CD4-positive, alpha-beta T cell treated with Interleukin-12 subunit alpha and Interleukin-12 subunit beta, for 1 hour (primary cell): ENCODE data around the gene TSEN2.
"Not testable (repeated sequence)": the region's sequence is repeated elsewhere in the genome, so short reads cannot be mapped to it uniquely, and the experiment has no call there.

Experiments used
- DNase-seq: peaks from one replicate; pipeline ENCODE4 v3.0.0-alpha.2; 2020

Gene TSEN2

DNA sequence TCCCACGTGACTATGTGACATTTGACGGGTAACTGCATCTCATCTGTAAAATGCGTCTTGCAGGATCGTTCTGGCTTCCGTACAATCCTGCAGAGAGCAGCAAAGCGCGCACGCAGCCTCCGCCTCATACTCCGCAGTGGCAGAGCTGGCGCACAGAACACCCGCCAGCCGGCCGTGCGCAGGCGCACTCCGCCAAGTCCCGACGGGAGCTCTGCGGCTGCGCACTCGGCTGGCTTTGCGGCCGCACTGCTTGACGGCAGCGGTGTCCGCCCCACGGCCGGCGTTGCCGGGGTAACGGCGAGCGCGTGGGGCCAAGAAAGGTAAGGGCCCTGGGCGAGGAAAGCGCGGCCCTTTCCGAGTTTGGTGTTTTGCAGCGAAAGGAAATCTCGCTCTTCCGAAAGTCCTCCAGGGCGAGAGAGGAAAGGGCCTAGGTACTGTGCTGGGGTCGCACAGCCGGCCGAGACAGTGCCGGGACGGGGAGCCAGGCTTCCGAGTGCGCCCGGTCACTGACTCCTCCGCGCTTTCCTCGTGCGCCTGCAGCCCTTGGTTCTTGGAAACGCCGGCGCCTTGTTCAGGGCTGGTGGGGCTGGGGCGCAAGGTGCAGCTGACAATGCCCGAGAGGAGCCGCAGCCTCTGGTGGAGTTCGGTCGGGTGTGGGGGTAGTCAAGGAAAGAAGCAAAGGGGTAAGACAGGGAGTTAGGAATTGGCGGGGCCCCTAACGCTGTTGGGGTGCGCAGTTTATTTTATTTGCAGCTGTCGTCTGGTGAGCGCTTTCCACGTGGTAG, at the start of gene TSEN2:
TSEN2 (plus strand) TSS at position 283 of the 785 bp plus-strand sequence. CDS start 5,321 bp downstream, outside the sequence.
- DNase-seq: peak; percentile 97

DNA sequence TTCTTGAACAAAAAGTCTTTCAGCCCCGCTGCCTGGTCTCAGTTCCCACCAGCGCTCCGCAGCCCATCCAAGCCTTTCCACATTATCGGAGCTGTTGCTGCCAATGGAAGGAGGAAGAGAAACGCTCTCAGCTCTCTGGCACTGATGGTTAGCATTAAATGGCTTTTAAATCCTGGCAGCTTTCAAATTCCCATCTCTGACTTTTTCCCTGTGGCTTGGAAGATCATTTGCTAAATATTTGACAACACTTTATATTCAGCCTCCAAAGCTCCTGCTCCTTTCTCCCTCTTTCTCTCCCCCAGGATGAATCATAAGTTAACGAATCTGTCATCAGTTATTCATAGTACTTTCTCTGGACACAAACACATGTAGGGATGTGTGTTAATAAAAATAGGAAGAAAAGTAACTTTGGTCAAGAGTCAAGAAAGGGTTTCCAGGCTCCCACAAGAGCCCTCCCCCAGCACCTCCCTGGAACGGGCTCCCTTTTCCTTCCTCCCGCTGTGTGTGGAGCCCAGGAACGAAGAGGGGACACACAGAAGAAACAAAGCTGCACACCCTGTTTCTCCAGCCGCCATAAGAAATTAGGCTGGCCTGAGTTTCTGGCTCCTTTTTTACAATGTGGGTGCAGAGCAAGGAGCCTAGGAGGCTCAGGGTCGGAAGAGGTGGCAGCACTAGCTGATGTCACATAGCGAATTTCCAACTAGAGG, 47.6 kb upstream of the TSEN2 start:
- no peak for DNase-seq

DNA sequence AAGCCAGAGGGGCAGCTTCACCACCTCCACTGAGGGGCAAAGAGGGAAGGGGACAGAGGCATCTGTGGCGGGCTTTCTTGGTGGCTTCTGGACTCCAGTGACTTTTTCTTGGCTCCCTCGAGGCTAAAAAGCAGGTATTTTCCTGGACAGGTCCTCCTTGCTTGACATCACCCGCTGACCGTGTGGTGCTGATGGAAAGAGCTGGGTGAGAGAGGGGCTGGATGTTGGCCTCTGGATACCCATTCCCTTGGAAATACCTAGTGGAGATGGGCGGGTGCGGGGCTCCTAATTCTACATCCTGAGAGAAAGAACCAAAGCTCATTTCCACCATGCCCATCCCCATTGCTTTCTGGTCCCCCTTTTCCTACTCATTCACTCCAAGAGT, 47.1 kb upstream of the TSEN2 start:
- DNase-seq: no peak

DNA sequence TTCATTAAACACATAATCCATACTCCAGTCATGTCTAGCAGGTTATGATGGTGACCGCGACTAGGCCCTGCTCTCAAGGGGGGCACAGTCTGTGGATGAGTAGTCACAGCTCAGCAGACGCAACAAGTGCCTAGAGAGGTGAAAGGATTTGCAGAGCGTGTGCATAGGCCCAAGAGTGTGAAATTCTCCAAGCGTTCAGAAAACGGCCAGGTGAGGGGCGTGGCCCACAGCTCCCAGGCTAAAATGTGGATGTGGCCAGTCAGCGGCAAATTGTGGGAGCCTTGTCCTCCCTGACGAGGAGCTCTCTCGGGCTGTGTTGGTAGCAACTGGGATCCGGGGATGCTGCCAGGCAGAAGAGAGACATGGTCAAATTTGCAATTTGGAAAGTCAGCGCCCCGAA, 46.4 kb upstream of the TSEN2 start:
- no peak for DNase-seq

DNA sequence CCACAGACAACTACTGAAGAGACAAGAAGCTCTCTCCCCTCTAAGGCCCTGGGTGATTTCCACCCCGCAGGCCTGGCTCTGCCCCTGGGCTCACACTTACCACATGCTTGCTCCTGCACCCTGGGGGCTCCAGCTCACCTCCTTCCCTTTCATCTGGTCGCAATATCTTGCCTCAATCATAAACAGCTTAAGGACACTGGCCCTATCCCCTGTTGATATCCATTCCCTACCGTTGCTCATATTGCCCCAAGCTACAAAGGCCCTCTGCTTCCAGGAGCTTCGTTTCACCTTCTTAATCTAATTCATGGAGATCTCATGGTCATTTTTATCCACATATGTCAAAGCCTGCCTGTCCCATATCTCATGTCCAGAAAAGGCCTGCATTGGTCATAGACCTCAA, 46.0 kb upstream of the TSEN2 start:
- DNase-seq: no peak

DNA sequence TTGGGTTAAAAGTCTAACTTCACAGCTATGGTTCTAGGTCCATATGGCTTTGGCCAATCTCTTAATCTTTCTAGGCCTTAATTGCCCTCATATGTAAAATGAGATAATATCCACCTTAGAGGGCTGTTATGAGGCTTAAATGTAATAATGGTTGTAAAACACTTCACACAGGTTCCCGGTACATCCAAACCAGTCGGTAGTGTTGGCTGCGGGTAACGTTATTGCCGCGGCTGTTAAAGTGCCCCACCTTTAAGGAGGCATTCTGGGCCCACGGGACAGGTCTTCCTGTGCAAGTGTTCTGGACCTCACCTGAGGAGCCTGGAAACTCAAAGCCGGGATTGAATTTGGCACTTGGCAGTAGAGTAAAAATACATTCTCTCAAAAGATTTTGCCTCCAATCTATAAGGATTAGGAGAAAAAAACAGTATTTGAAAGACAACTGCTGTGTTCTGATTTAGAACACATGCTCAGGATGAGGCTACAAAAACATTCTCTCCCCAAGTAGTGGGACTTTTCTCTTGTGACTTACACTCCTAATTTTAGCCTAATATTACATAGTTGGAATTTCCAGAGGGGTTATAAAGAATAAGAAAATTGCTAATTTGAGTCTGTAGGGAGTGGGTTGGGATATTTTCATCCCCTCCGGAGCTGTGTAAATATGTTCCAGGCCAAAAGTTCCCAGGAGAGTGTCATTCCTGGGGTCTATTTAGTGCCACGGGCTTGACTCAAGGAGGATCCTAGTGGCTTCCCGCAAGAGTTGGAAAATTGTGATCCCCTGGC, 44.9 kb upstream of the TSEN2 start:
- no peak for DNase-seq

DNA sequence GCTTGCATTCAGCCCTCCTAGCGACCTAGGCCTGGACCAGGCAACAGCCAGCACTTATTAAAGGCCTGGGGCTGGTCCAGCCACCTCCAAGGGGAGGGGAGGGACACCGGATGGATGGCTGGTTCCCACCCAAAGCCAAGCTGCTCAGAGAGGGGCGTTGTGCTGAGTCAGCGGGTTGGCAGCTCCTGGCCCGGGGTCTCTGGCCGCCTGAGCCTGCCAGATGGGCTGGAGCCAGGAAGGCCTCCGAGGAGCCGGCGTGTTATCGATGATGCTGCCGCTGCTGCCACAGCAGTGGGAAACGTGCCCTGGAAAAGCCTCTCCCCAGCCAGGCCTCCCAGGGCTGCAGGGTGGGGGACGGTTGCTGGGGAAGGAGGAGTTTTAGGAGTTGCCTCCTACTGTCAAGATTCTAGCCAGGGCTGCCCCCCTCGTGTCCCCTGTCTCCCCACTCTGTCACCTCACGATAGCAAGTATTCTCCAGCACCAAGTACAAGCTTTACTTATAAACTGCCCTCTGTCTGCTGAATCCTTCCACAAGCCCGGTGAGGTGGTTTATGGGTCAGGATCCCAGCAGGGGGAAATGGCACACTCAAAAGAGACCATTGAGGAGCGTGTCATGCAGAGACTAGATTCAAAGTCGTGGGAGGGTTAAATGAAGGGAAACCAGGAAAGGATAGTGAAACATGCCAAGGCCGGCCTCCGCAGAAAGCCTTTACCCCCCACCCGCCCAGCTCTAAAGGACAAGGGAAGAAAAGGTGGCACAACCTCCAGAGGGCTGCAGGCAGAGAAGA, 43.2 kb upstream of the TSEN2 start:
- no peak for DNase-seq

DNA sequence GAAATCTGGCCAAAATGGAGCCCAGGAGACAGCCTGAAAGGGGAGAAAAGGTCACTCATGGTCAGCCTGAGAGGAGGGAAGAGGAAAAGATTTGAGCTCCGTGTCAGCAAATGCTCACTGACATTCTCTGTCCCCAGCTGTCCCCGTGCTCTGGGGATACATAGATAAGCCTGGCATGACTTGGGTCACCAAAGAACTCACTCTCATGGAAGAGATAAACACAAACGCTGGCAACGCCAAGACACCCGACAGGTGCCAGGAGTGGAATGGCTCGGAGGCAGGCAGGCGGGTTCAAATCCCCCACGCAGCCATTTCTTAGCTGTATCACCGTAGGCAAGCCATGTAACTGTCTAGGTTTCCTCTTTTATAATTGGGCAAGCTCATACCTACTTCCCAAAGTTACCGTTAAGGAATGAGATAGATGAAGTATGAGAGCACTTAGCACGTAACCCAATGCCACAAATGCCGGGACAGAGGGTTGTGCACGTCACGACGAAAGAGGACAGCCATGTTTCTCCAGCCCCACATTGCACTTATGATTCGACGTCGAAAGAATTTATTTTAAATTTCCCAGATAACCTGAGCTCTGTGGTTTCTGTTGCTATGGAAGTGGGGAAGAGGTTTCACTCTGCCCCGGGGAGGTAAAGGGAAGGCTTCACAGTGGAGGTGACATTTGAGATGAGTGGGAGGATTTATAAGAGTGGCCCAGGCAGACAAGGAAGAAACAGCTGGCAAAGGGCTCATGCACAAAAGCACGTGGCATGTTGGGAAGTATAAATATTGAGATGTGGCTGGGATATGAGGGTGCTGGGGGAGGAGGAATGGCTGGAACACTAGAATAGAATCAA, 41.4 kb upstream of the TSEN2 start:
- DNase-seq: no peak

DNA sequence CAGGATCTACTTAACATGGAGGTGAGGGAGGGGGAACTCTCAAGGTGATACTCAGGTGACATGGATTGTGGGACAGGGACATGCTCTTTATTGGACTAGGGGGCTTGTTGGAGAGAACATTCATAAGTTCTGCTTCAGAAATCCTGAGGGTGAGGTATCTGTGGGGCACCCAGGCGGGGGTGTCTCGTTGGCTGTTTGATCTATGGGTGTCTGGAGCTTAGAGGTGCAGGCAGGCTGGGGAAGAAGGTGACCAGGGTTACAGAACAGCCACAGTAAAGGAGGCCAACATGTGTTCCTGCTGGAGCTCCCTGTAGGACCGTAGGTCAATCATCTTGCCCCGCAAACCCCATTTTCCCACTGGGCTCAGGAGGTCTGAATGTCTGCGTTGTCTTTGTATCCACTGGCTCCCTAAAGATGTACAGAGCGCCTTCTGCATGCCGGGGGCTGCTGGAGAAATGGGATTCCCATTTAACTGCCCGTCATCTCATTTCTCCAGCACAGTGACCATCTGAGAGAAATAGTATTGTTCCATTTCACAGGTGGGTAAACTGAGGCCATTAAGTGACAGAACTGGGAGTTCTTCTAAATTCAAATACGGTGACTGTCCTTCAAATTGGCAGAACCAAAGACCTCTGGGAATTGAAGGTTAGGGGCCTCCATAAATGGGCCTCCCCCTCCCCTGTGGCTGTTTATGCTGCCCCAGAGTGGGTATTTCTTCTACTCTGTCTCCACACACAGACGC, 40.3 kb upstream of the TSEN2 start:
- no peak for DNase-seq

DNA sequence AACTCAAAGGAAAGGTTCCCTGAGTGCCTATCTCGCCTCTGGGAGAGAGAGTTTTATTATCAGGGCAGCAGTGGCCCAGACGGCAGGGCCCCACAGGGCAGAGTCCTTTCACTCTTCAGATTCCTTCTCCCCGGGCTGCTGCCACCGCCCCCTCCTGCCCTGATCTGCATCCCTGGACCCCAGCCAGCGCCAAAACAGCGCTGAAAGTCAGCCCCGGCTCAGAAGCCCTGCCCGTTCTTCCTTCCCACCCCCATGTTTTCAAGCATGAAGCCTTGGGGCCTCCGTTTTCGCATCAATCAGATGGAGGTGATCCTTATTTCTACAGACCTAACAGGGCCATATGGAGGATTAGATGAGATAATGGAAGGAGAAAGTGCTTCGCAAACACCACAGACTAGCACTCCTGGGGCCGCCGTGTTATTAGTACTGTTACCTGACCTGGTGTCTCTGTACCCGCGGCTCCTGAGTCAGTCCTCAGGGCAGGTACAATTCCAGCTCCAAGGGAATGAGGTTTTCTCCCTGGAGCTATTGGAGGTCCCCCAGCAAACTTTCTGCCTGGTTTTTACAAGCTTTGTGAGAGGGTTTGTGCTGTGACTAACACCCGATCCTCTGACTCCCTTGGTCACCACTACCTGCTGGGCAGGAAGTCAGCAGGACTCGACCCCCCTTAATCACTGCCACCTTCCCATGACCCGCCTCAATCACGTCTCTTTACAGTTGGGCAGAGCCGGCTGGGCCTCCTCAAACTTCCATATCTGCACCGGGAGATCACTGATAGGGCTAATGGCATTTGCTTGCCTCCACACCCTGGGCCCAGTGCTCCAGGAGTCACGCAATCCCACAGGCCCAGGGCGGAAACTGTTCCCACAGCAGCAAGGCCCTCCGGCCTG, 39.5 kb upstream of the TSEN2 start:
- DNase-seq: no peak

DNA sequence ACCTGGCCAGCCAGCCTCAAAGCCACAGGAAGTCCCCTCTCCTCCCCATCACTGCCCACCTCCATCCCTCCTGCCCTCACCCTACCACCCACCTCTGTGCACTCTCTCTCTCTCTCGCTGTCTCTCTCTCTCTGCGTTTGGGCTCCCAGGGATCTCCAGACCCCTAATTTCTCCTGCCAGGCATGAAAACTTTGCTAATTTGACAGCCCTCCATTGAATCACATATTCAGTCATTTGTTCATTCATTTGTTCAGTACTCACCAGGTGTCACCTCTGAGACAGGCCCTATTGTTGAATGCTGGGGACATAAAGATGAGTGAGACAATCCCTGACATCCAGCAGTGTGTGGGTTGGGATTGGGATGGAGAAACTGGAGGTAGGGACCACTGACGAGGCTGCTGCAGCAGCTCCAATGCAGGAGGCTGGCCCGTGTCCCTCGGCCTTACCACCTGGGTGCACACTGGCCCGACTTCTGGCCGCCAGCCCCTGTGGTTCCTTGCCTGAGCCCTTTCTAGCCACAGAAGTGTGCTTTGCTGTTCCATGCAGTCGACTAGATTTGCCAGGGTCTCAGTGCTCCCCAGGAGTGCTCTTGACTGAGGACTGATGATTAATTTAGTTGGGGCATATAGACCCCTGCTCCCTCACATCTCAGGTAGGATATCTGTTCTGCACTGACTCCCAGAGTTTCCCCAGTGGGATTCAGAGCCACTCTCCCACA, 38.6 kb upstream of the TSEN2 start:
- no peak for DNase-seq

DNA sequence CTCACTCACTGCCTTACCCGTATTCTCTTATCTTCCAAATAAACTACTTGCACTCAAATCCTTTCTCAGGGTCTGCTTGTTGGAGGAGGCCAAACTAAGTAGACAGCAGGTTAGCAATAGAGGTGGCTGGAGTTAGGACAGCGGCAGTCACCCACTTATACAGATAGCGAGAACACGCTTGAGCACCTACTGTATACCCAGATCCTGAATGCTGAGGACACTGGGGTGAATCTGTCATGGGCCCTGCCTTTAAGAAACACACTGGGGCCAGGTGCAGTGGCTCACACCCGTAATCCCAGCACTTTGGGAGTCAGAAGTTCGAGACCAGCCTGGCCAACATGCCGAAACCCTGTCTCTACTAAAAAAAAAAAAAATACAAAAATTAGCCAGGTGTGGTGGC, 38.0 kb upstream of the TSEN2 start:
- DNase-seq: no peak

DNA sequence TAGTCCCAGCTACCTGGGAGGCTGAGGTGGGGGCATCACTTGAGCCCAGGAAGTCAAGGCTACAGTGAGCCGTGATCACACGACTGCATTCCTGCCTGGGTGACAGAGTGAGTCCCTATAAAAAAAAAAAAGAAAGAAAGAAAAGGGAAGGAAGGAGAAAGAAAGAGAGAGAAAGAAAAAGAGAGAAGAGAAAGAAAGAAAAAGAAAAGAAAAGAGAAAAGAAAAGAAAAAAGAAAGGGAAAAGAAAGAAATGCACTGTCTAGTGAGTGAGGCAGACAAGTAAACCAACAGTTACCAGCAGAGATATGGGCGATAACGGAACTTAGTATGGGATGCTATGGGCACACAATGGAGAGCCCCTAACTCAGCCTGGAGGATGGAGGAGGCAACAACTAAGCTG, 37.2 kb upstream of the TSEN2 start:
- DNase-seq: no peak

DNA sequence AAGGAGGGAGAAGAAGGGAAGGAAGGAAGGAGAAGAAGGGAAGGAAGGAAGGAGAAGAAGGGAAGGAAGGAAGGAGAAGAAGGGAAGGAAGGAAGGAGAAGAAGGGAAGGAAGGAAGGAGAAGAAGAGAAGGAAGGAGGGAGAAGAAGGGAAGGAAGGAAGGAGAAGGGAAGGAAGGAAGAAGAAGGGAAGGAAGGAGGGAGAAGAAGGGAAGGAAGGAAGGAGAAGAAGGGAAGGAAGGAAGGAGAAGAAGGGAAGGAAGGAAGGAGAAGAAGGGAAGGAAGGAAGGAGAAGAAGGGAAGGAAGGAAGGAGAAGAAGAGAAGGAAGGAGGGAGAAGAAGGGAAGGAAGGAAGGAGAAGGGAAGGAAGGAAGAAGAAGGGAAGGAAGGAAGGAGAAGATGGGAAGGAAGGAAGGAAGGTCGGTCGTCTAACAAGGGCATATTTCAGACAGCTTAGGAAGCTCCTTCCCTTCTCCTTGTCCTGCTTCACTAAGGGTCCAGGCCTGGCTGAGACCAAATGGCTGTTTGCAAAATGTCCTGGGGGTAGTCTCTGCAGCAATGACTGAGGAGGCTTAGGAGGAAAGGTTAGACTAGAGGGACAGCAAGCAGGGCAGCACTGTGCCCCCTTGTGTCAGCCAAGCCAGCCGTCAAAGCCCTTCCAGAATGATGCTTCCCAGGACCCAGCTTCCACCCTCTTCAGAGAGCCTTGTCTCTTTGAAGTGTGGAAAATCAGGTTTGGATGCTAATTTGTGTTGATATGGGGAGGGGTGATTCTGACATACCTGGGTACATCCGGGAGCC, 35.7 kb upstream of the TSEN2 start:
- not testable (repeated sequence) for DNase-seq

DNA sequence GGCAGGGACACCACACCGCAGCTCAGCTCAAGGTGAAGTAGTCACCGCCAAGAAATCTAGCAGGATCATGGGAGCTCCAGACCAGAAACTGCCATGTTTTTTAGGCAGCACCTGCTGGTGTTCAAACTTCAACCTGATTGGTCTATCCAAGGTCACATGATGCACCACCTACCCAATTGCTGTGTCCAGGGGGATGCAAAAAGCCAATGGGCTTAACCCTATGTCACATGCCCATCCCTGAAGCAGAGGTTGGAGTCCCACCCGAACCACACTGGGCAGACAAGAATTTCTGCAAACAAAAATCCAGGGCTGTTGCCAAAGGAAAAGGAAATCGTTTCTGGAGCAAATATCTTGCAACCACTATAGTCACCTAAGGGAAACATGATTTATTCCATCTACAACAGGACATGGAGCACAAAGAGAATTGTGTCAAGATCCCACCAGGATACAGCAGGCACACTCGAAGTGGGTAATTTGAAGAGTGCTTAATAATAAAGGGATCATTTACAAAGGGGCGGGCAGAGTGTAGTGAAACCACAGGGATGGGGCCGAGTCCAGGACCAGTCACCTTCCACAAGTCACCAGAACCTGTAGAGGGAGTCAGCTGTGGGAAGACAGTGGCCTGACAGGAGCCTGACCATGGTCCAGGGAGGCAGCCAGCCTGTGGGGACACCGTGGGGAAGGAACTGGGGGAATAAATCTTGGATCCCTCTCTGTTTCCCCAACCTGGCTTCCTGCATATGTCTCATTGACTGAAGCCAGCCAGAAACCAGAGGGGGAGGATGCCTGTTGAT, 34.2 kb upstream of the TSEN2 start:
- no peak for DNase-seq

DNA sequence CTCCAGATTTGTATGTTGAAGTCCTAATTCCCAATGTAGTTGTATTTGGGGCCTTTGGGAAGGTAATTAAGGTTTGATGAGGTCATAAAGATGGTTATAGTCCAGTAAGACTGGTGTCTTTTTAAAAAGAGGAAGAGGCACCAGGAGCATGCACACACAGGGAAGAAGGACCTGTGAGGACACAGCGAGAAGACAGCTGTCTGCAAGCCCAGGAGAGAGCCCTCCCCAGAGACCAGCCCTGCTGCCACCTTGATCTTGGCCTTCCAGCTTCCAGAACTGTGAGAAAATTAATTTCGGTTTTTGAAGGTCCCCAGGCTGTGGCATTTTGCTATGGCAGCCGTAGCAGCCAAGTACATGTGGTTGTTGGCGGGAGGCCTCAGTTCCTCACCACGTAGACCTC, 32.8 kb upstream of the TSEN2 start:
- DNase-seq: no peak

DNA sequence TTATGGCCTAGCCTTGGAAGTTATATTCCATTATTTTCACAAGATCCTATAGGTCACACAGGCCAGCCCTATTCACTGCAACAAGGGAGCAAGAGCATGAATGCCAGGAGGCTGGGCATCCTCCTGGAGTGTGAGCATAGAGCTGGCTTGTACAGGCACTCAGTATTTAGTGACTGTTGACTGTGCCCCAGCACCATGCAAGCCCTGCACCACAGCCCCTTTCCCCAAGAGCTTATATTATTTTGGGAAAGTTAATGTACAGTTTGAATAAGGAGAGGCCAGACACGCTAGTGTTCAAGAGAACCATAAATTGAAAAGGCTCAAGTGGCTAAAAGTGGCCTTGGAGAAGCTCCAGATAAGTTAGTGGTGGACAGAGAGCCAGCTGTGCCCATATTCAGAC, 32.3 kb upstream of the TSEN2 start:
- no peak for DNase-seq
